Measurements from ENCODE around the gene WNT3A.

The WNT3A gene

GRCh38 chr1:227999056-227999930 is 7.5 kb upstream of the WNT3A start:
- DNase-seq: no peak

DNA sequence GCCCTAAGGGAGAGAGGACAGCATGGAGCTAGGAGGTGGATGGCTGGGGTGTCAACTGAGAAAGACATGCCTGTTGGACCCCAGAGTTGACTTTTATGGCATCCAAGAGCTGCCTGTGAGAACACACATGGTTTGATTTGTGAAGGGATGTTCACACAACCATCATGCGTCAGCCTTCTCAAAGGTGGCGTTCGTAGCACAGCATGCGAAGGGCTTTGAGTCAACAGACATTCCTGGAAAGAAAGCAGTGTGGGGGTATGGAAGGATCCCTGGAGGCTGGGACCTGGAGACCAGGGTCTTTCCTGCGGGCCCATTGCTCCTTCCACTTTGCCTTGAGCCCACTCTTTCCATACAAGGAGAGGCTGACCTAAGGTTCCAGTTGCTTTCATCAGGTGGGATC is 6.4 kb upstream of the WNT3A start:
- DNase-seq: no peak

GRCh38 chr1:228000836-228001563 is 5.8 kb upstream of the WNT3A start:
- no peak for DNase-seq

- no peak for DNase-seq
Measured at GRCh38 chr1:228001738-228002535, 4.9 kb upstream of the WNT3A start.

DNA sequence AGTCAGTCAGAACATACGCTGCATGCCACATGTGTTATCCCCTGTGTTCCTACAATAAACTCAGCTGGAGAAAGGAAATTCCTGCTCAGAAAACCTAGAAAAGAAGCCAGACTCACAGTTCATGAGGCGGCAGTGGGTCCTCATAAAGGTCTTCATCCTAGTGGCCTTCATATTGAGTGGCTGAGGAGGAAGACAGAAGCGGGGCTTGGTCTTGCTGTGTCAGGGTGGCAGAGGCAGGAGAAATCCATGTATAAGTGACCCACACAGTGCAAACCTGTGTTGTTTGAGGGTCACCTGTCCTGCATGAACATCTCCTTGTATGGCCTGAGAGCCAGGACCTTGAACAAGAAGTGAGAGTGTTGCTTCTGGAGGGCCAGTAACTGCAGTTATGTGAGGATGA is 4.0 kb upstream of the WNT3A start:
- no peak for DNase-seq

- DNase-seq: no peak
Measured at GRCh38 chr1:228003461-228004330, 3.1 kb upstream of the WNT3A start.

DNA sequence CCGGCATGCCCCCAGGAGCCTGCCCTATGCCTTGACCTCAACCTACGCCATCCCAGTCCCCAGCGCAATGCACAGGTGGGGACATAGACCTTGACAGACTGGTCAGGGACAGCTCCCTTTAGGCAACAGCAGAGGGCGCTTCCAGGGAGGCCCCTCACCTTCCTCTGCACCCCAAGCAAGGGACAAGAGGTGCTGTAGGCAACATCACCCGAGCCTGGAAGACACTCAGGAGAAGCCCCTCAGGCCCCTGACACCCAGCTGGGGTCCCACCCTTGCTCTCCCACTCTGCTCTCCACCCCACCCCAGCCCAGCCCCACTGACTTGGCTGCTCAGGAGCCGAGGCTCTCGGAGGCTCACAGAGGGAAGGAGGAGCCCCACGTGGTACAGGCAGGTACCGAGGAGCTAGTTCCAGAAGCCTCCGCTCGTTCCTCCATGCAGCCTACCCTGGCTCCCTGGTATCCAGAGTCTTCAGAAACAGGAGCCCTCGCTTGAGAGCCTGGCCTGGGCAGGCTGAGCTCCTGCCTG is 2.4 kb upstream of the WNT3A start:
- DNase-seq: no peak

- DNase-seq: no peak
Measured at GRCh38 chr1:228004856-228005462, 1.8 kb upstream of the WNT3A start.

- DNase-seq: no peak
Measured at GRCh38 chr1:228005511-228006033, 1.2 kb upstream of the WNT3A start.

GRCh38 chr1:228006034-228006785 is 588 bp upstream of the WNT3A start:
- no peak for DNase-seq

DNA sequence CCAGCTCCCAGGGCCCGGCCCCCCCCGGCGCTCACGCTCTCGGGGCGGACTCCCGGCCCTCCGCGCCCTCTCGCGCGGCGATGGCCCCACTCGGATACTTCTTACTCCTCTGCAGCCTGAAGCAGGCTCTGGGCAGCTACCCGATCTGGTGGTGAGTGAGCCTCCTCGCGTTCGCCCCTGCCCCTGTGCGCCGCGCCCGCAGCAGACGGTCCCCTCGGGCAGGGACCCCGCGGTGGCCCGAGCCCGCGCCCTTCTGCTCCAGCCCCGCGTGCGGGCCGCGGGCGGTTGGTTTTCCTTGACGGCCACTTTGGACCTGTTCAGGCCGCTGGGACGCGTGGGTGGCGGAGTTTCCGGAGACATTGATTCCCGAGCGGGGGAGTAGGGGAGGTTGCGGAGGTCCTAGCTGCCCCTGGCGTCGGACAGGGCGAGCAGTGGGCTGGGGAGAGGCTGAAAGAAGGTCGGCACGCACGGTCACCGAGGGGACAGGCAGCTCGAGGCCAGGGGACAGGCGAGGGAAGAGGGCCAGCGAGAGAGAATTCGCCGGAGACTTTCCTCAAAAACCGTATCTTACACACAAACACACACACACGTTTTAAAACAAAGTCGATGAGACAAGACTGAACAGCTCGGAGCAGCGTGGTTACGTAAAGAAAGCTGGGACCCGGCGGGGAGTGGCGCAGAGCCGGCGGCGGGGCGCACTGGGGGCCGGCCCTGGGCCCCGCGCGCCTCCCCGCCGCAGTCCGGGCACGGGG is 427 bp downstream of the WNT3A start:
- no peak for DNase-seq

DNA sequence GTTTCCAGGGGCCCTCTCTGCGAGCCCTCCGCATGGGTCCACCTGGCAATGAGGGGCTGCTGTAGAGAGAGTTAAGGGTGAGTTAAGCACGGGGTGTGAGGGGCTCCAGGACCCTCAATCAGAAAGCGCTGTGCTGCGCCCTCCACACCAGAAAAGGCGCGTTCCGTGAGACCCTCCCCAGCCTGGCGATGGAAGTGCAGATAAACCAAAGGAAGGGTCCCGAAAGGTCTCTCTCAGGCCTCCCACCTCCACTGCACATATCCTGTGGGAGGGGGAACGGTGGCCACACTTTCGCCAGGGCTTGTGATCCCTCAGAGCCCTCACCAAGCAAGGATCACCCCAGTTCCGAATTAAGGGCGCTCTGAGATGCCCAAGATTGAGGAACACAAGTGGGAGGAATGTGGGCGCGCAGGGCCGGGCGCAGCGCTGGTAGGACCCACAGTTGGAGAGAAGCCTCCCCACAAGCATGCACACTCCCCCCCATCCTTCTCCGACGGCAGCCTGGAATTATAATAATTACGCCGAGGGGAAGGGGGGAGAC is 1.1 kb downstream of the WNT3A start:
- no peak for DNase-seq

GRCh38 chr1:228008391-228009115 is 1.8 kb downstream of the WNT3A start:
- no peak for DNase-seq

DNA sequence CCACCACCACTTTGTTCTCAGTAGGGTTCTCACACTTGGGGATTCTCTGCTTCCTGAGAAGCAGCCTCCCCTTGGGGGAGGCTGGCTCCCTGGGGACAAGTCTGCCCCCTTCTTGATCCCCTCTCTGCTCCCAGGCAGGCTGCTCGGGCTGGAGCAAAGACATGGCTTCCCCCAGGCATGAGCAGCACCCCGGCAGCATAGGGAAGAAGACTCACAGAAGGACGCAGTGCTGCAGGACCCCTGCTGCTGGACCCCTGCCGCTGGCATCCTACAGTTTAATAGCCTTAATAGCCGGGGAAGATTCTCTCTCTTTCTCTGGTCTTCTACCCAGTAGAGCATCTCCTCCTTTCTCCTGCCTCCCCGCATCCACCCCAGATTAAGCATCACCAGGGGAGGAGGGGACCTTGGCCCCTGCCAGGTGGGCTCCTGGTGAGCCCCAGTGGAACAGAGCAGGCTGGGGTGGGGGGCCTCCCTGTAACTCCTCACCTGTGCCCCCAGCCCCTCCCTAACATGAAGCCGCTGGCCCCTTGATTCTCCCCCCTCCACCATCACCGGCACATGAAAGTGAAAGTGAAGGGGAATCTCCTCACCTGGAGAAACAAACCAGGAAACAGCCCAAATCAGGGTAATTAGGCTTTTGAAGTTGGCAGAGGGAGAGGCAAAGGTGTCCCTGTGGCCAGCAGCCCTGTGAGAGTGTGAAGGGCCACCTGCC is 2.5 kb downstream of the WNT3A start:
- DNase-seq: no peak

- DNase-seq: no peak
Measured at GRCh38 chr1:228009828-228010775, 3.3 kb downstream of the WNT3A start.

GRCh38 chr1:228010921-228011320 is 4.1 kb downstream of the WNT3A start:
- no peak for DNase-seq

DNA sequence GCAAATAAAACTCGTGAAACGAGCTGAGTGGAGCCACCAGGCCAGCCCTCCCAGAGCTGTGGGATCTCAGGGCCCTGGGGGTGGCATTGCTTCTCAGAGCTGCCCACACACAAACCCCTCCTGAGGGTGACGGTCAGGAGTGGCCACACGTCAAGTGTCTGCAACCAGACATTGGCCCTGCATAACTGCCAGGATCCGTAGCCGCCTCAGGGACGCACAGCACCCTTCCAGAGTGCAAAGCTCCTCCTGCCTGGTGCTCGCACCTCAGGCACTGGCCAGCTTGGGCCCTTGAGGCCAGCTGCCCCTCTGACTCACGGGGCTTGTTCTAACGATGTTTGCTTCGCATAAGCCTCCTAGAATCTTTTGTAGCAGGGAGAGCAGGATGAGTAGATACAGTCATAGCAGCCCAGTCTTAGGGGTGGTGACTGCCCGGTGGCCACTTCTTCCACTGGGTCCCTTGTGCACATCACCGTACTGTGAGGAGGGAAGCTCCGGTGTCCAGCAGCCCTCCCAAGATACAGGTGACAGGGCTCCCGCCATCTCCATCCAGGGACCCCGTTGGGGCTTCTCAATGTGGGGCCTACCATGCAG is 5.0 kb downstream of the WNT3A start:
- DNase-seq: no peak

Measured in DMS79 (cell line).